ELF-1 (cell line): Measurements from ENCODE around the gene APOO.

Source experiments
- DNase-seq: peaks from one replicate; pipeline ENCODE4 v3.0.0-alpha.2; 2016; ENCODE audit warnings: low read depth, low spot score

Gene APOO

DNA sequence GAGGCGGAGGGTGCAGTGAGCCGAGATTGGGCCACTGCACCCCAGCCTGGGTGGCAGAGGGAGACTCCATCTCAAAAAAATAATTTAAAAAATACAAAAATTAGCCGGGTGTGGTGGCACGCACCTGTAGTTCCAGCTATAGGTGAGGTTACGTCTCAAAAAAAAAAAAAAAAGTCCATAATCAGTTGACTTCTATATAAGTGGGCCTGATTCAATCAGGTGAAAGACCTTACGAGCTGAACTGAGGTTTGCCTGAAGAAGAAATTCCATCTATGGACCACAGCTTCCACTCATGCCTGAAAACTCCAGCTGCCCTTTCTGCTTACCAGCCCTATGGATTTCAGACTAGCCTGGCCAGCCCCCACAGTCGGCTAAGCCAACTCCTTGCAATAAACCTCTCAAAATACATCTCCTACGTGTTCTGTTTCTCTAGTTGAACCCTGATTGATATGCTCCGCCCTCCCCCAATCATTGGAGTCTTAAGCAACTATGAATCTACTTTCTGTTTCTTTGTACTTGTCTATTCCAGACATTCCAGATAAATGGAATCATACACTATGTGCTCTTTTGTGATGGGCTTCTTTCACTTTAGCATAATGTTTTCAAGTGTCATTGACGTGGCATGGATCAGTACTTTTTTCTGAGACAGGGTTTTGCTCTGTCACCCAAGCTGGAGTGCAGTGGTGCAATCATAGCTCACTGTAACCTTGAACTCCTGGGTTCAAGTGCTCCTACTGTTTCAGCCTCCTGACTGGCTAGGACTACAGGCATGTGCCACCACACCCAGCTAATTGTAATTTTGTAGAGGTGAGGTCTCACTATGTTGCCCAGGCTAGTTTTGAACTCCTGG lies 88.1 kb downstream of the APOO start:
- DNase-seq, result no peak

DNA sequence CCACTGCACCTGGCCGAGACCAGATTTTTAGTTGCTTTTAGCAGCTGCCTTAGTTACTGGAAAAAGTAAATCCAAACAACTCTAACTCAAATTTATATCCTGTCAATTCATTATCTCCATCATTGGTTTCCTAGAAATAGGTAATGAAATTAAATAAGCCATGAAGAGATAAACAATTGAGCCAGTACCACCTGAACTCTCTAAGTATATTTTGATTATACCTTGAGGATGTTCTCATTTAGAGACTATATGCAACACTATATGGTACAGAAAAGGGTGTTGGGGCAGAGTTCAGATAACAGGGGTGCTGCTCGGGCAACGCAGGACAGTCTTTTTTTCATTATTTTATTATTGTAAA lies 89.8 kb downstream of the APOO start:
- DNase-seq, result no peak

DNA sequence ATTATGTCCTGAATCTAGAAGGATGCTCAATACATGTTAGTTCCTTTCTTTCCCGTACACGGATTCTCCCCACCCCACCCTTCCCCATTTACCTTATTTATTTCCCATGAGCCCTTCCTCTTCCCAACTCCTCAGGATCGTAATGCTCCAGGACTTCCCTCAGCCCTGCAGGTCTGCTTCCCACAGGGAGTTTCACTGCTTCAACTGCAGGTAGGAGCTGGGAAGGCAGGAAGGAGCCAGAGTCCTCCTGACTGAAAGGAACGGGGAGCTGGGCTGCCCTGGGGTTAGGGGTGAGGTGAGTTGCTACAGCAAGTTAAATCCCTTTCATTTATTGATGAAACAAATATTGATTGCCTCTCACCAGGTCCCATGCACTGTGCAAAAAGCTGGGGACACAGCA lies 91.6 kb downstream of the APOO start:
- no peak for DNase-seq

DNA sequence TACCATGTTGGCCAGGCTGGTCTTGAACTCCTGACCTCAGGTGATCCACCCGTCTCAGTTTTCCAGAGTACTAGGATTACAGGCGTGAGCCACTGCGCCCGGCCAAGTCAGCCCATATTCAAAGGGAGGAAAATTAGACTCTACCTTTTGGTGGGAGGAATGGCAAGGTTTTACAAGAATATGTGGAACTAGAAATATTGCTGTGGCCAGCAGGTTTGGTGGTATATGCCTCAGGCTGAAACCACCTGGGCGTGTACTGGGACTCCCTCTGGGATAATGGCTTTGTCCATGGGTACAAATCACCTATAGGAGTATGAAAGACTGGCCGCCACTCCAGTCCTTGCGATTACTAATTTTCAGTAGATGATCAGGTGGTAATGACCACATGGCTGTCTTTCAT lies 92.4 kb downstream of the APOO start:
- DNase-seq, result no peak

DNA sequence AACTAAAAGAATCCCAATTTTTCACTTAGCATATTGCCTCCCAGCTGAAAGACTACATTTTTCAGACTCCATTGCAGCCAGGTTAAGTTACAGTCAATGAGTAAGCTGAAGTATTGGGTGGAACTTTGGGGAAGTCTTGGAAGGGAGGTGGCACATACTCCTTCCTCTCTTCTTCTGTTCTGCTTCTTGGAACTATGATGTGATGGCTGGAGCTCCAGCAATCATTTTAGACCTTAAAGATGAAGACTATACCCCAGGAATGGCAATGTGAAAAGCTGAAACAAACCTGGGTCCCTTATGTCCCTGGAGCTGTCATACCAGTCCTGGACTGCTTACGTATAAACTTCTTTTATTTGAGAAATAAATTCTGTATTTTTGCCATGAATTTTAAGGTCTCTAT lies 93.9 kb downstream of the APOO start:
- no peak for DNase-seq

DNA sequence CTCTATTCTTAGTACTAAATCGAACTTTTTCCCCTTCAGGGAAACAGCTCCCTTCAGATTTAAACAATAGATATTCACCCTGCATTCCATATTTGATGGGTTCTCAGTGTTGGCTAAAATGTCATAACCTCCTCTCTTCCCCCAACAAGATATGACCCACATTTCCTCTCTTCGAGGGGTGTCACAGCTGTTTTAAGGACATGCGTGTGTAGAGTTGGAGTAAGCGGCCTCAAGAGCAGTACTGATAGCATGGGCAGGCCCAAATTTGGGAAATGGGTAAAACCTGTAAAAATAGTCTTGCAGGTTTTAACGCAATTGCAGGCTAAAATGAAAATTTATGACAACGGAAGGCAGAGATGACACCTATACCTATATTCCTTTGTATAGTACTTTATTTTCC lies 96.1 kb downstream of the APOO start:
- no peak for DNase-seq

DNA sequence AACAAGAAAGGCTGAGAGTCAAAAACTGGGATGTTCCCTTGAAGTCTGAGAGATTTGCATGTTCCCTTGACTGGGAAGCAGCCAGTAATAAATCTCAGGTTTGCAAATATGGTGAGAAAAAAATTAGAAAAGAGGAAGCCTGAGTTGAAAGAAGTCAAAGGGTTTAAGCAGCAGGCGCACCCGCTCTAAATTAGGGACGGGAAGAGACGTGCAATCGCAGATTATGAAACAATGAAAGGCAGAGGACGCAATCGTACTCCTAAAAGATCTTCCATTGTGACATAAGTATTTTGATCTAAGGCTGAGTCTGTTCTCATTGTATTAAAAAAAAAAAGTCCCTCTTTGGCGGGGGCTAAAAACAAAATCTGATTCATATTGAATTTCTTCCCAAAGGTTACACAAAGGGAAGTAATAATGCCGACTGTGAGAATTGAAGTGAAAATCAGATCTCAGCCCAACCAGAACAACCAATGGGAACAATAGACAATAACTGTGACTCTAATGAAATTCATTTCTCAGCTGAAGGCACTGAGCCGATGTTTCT lies 96.6 kb downstream of the APOO start:
- DNase-seq, result no peak

DNA sequence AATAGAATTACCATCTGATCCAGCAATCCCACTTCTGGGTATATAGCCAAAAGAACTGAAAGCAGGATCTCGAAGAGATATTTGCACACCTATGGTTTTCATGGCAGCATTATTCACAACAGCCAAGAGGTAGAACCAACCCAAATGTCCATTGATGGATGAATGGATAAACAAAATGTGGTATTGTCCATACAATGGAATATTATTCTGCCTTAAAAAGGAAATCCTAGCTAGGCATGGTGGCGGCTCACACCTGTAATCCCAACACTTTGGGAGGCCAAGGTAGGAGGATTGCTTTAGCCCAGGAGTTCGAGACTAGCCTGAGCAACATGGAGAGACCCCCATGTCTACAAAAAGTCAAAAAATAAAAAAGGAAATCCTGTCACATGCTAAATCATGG lies 97.5 kb downstream of the APOO start:
- no peak for DNase-seq

DNA sequence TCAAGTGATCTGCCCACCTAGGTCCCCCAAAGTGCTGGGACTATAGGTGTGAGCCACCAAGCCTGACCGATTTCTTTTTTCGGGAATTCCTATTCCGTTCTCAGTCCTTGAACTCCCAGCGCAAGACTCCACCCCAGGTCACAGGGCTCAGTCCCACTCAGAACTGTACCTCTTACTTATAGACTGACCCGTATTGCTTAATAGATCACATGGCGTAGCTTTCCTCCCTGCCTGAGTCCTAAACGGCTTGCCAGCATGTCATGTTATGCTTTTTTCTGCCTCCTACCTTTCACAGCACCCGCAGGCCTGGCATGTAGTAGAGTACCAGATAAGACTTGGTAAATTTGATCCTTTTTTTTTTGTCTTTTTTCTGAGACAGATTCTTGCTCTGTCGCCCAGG lies 102.3 kb downstream of the APOO start:
- DNase-seq, result no peak

DNA sequence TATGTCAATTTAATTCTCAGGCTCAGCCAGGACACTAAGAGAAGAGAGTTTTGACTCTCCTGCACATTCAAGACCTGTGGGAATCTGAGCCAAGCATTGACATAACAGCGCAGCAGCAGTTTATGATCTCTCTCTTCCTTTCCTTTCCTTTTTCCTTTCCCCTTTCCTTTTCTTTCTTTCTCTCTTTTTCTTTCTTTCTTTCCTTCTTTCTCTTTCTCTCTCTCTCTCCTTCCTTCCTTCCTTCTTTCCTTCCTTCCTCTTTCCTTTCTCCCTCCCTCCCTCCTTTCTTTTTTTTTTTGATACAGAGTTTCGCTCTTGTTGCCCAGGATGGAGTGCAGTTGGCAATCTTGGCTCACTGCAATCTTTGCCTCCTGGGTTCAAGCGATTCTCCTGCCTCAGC lies 103.2 kb downstream of the APOO start:
- DNase-seq, result no peak

DNA sequence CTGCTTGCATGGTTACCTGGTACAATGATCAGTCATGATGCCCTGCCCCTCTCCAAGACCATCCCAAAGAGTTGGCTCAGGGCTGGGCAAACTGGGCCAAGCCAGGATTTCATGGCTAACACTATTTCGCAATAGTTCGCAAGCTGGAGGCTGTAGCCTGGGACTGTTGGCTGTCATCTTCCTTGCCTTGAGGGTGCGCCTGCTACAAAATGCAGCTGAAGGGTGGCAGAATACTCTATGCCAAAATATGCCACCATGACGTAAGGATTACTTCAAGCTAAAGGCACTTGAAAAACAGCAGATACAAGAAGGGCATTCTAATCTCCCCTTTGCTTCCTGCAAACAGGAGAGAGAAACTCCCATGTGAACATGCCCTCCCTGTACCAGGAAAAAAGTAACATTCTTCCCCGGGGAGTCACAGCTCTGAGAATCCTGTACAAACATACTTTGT lies 103.8 kb downstream of the APOO start:
- DNase-seq, result no peak

DNA sequence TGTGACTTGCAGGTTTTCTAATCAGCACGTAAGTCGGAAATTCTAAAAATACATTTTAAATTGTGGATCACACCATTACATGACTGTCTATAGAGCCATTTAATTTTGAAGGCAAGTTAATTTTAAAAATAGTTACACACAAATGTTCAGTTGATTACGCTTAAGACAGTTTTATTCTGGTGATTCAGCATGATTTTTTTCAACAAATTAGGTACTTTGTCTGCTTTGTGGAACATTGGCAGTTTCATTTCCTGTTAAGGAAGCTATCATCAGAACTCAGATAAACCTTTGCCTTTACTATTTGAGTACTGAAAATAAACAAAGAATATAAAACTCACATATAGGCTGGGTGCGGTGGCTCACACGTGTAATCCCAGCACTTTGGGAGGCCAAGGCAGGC lies 105.3 kb downstream of the APOO start:
- no peak for DNase-seq

DNA sequence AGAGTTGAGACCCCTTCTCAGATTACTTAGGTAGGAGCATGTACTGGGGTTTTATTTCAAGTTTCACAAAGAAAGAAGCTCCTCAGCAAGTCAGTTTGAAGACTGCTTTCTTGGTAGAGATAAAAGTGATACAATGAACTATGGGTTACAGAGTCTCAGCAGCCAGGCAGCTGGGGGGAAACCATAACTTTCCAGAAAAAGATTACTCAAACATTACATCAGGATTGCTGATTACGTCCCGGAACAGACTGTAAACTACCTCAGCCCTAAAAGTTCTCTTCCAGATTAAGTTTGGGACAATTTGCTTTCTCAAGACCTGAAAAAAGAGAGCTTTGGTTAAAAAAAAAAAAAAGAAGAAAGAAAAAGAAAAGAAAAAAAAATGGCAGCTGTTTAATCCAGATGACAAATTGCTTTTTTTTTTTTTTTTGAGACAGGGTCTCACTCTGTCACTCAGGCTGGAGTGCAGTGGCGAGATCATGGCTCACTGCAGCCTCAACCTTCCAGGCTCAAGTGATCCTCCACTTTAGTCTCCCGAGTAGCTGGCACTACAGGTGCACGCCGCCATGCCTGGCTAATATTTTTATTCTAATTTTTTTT lies 108.2 kb downstream of the APOO start:
- no peak for DNase-seq

DNA sequence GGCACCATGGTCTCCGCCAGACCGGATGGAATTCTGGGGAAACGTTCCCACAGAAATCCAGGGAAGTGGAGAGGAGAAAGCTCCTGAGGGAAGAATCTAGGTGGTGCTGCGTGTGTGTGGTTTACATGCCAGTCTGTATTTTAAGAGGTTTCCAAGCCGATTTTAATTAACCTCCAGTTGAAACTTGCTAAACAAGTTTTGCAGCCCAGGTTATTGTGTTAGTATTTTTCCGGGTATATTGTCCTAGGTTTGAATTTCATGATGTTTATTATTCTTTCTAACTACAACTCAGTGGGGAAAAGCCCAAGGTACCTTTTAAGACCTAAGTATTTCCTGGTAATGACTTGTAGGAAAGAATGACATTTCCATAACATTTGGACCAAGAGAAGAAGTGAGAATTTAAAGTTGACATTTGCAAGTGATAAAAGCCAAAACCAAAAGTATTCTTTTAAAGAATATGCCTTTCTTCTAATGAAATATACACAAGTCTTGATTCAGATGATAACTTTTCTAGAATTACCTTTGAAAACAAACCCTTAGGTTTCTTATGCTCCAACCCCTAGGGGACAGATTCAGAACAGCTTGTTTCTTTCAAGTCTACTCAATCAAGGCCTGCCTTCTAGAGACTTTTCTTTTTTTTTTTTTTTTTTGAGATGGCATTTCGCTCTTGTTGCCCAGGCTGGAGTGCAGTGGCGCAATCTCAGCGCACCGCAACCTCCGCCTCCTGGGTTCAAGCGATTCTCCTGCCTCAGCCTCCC lies 110.2 kb downstream of the APOO start:
- DNase-seq, result peak; percentile 40

DNA sequence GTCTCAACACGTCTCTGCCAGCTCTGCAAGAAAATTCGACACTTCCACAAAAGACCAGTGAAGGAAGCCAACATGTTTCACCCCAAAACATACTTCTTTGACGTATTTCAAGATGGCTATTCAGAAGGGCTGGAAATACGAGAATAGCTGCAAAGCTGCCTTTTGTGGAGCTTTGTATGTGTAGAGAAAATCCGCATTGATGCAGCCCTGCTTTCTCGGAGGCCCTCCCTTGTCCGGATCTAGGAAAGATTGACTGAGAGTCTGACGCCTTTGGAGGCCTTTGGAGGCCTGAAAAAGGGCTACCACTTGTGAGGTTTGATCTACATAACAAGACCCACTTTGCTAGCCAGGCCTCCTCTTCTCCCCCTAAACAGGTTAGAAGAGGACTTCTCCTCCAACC lies 112.5 kb downstream of the APOO start:
- no peak for DNase-seq

DNA sequence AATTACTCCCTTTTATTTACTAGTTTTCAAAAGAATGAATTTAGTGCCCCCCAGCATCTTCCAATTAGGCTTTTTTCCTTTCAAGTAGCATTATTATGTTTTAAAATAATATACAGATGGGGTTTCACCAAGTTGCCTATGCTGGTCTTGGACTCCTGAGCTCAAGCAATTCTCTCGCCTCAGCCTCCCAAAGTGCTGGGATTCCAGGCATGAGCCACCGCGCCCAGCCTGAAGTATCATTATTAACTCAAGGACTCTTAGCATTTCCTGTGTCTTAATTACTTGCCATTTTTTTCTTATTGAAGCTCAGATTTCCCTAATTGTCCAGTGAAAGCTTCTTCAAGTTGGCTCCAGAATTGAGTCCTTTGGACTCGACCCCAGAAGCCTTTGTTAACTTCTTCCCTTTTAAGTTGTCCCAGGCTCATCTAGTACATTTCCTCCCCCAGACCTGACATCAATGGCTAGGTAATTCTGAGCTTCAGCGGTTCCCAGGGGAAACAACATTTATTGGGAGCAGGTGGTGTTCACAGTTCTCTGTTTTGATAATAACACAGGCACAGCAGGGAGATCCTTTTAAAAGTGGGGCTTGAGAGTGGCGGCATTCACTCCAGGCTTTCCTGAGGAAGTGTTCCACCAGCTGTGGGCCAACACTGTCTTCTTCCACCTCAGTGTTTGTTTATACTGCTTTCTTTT lies 114.7 kb downstream of the APOO start:
- DNase-seq, result peak; percentile 57

DNA sequence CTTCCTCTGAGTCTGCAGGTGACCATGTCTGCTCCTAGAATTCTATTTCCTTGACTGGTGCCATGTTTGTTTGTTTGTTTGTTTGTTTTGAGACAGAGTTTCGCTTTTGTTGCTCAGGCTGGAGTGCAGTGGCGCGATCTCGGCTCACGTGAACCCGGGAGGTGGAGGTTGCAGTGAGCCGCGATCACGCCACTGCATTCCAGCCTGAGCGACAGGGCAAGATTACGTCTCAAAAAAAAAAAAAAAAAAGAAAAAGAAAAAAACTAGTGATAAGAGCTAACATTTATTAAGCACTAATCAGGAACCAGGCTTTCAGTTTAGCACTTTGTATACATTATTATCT lies 117.6 kb downstream of the APOO start:
- peak; percentile 53 for DNase-seq

DNA sequence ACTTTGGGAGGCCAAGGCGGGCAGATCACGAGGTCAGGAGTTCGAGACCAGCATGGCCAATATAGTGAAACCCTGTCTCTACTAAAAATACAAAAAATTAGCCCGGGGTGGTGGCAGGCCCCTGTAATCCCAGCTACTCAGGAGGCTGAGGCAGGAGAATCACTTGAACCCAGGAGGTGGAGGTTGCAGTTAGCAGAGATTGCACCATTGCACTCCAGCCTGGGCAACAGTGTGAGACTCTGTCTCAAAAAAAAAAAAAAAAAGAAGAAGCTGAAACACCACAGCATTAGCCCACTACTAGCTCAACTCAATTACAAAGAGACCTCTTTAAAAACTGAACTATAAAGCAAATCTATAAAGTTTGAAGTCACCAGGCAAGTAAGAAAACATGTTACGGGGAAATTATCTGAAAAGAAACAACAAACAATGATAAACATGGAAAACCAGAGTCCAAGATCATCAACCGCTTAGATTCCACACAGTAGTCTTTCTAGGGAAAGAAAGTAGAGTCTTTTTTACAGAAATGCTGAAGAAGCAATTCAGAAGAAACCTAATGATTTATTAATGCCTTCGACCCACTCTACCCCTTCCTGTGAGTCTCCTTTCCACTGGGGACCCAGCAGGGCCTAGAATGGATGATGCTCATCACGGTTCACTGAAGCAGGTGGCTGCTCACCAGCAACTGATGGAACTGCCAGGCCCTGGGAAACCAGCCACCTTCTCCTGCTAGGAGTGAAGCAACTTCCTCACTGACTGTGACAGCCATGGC lies 118.2 kb downstream of the APOO start:
- DNase-seq, result no peak

DNA sequence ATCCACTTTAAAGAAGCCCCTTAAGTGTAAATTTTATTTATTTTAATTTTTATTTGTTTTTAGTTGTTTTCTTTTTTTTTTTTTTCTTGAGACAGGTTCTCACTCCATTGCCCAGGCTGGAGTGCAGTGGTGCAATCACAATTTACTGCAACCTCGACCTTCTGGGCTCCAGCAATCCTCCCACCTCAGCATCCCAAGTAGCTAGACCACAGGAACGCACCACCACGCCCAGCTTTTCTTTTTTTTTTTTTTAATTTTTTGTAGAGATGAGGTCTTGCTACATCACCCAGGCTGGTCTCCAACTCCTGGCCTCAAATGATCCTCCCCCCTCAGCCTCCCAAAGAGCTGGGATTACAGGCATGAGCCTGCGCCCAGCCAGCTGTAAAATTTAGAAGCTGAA lies 118.8 kb downstream of the APOO start:
- DNase-seq, result no peak

DNA sequence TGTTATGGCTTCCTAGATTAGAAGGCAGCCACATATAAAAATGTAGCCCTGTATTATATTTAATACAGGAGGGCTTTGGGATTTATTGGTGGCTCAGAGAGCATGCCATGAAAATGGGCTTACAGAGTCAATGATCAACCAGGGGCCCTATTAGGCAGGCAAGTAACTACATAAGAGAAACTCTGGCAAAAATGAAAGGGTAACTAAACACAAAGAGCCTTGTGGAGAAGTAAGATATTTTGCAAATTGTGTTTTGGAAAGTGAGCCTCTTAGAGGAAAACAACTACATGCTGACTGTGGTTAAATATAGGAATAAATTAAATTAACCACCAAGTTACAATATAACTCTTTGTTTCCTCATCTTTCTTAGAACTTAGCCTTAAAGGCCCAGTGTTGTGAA lies 119.2 kb downstream of the APOO start:
- DNase-seq, result no peak

DNA sequence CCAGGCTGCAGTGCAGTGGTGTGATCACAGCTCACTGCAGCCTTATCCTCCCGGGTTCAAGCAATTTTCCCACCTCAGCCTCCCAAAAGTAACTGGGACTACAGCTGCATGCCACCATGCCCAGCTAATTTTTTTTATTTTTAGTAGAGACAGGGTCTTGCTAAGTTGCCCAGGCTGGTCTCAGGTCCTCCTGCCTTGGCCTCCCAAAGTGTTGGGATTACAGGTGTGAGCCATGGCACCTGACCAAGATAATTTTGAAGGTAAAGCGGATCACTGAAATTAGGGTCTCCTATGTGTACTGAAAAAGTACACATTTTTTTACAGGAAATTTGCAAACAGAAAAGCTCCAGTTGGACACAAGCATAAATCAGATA lies 120.0 kb downstream of the APOO start:
- DNase-seq, result no peak
